ENCODE results near the gene DKK3. TPM values are rescaled to one million over a fixed set of nuclear protein-coding genes. Genes with fewer than 3 reads are reported as not detected.

Gene DKK3
- total and polyA plus RNA-seq, 2 of the 13 experiments (the other 11 are each of a cell fraction or from before 2014, with no cell fraction given) = 0.09 to 0.67 TPM

DNA sequence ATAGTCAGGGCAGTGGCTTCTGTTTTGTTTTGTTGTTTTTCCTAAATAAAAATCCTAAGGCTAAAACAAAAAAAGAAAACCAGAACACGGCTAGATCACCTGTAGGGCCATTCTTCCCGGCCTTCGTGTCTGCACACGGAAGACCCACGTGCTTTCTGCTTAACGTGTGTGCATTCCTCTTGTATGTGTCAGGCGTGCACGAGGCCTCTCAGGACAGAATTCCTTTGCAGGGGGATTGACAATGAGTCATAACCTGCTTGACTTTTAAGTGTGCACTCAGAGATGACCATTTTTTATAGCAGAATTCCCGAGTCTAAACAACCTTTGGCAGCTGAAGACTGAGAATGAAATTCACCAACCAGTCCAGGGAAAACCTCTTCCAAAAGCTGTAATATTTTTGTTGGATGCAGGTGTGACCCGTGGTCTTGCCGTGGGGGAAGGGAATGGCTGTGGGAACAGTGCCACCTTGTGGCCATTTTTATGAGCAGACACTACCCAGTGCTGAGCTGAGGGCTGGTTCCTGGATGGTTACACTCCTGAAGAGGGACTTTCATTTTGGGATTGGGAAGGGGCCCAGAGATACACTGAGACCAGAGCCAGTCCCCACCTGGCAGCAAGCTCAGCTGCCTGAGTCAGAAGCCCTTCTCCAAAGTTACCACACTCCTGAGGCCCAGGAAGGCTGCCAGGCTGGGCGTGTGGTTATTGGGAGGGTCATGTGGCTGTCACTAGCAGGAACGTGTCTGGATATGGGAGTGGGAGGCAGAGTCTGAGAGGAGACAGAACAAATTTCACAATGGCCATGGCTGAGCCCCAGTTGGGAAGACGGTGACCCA, 35.7 kb upstream of the DKK3 start:
- no TSS peak for BruUV-seq (replicated peaks)
- Histone ChIP-seq H3K4me2 (ENCODE audit: low read depth, low read length) (peak overlapping the region; percentile 65), H3K79me2 (ENCODE audit: insufficient read depth, low read length) (no peaks in the 10 kb centered on the region), H3K9ac (ENCODE audit: insufficient read depth, low read depth, low read length) (no peak overlapping the region), H3K4me3 (replicated peaks in 1 of 3; ENCODE audit: insufficient read depth in 1 of 3, low read depth in 2 of 3, low read length in 3 of 3) (peak overlapping the region in 1 of 3 experiments; percentile 50; a peak in 2 of 6 replicates), H3K27ac (ENCODE audit: extremely low read length, insufficient read depth, low read length) (no peak overlapping the region), H4K20me1 (ENCODE audit: insufficient read depth, low read length) (no peaks in the 10 kb centered on the region), H3K27me3 (ENCODE audit: control insufficient read depth in 1 of 2, insufficient read depth in 2 of 2, low read length in 2 of 2) (no peaks in the 10 kb centered on the region; a peak in 1 of 5 replicates), H3K9me3 (ENCODE audit: low read length) (no peaks in the 10 kb centered on the region), H2AFZ (ENCODE audit: low read length) (no peak overlapping the region), H3K36me3 (replicated peaks in 1 of 2; ENCODE audit: control insufficient read depth in 1 of 2, insufficient read depth in 2 of 2, low read length in 2 of 2) (no peaks in the 10 kb centered on the region), H3K4me1 (ENCODE audit: insufficient read depth, low read length) (peaks cover 26% of the 10 kb centered on the region)
- in situ Hi-C loops (cut with HindIII; ENCODE audit: extremely low pct_ligation_motif_present, low pct_unique_long_range_greater_than_20kb) = loop anchor here (10.0 kb wide), 1 partner anchor 249 kb away; no protein-coding TSS in a partner anchor
- FAIRE-seq (peak; percentile 86), DNase-seq (ENCODE audit: low spot score) (peak; percentile 87), ATAC-seq (peak; percentile 89)
- 6% methylated on average over 13 of the region's 14 CpGs for WGBS (ENCODE audit: low lambda C conversion rate)
- ChIA-PET CTCF (ENCODE audit: low intra/inter-chr PET ratio, low total read pairs) (interaction anchor here (1.2 to 2.0 kb wide), 3 partner anchors 56 to 192 kb away, joined by 4 to 23 read pairs (median 8); no protein-coding TSS in a partner anchor), POLR2A (no interaction called here)
- intact Hi-C loops (cut with micrococcal nuclease; ENCODE audit: unreplicated experiment) = loop anchor here (1.0 to 2.0 kb wide), 4 partner anchors 51 to 255 kb away; no protein-coding TSS in a partner anchor
- TF ChIP-seq ZNF354B (CRISPR knock-in tag; IDR thresholded peaks at IDR 0.05) (no peak), GATAD2A (CRISPR knock-in tag; IDR thresholded peaks at IDR 0.05) (peak; percentile 87), RARA (CRISPR knock-in tag; IDR thresholded peaks at IDR 0.05) (peak; percentile 67), RXRB (CRISPR knock-in tag; IDR thresholded peaks at IDR 0.05; ENCODE audit: borderline replicate concordance) (0 out of 2 replicates have a peak, but pooled peaks have one; percentile 40), SNRNP70 (IDR thresholded peaks at IDR 0.05; ENCODE audit: low read depth, low read length) (no peak), NRL (CRISPR knock-in tag; IDR thresholded peaks at IDR 0.05; ENCODE audit: borderline replicate concordance) (no peak), NKX3-1 (CRISPR knock-in tag; IDR thresholded peaks at IDR 0.05) (no peak; the same call in 1 of the 2 replicates), ERF (CRISPR knock-in tag; IDR thresholded peaks at IDR 0.05) (peak; percentile 76; the same call in 1 of the 2 replicates), FOXA3 (CRISPR knock-in tag; IDR thresholded peaks at IDR 0.05) (peak; percentile 62; the same call in 1 of the 2 replicates), ZNF274 (CRISPR knock-in tag; IDR thresholded peaks at IDR 0.05) (no peak)
- TF ChIP-seq, protein P1, sequence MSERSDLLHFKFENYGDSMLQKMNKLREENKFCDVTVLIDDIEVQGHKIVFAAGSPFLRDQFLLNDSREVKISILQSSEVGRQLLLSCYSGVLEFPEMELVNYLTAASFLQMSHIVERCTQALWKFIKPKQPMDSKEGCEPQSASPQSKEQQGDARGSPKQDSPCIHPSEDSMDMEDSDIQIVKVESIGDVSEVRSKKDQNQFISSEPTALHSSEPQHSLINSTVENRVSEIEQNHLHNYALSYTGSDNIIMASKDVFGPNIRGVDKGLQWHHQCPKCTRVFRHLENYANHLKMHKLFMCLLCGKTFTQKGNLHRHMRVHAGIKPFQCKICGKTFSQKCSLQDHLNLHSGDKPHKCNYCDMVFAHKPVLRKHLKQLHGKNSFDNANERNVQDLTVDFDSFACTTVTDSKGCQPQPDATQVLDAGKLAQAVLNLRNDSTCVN (CRISPR knock-in tag; IDR thresholded peaks at IDR 0.05; ENCODE audit: borderline replicate concordance) = peak; percentile 68; the same call in 1 of the 2 replicates
- TF ChIP-seq, protein P2, sequence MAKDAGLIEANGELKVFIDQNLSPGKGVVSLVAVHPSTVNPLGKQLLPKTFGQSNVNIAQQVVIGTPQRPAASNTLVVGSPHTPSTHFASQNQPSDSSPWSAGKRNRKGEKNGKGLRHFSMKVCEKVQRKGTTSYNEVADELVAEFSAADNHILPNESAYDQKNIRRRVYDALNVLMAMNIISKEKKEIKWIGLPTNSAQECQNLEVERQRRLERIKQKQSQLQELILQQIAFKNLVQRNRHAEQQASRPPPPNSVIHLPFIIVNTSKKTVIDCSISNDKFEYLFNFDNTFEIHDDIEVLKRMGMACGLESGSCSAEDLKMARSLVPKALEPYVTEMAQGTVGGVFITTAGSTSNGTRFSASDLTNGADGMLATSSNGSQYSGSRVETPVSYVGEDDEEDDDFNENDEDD (CRISPR knock-in tag; IDR thresholded peaks at IDR 0.05; ENCODE audit: borderline replicate concordance) = peak; percentile 83; the same call in 1 of the 2 replicates
- TF ChIP-seq, protein P3, sequence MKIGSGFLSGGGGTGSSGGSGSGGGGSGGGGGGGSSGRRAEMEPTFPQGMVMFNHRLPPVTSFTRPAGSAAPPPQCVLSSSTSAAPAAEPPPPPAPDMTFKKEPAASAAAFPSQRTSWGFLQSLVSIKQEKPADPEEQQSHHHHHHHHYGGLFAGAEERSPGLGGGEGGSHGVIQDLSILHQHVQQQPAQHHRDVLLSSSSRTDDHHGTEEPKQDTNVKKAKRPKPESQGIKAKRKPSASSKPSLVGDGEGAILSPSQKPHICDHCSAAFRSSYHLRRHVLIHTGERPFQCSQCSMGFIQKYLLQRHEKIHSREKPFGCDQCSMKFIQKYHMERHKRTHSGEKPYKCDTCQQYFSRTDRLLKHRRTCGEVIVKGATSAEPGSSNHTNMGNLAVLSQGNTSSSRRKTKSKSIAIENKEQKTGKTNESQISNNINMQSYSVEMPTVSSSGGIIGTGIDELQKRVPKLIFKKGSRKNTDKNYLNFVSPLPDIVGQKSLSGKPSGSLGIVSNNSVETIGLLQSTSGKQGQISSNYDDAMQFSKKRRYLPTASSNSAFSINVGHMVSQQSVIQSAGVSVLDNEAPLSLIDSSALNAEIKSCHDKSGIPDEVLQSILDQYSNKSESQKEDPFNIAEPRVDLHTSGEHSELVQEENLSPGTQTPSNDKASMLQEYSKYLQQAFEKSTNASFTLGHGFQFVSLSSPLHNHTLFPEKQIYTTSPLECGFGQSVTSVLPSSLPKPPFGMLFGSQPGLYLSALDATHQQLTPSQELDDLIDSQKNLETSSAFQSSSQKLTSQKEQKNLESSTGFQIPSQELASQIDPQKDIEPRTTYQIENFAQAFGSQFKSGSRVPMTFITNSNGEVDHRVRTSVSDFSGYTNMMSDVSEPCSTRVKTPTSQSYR (CRISPR knock-in tag; IDR thresholded peaks at IDR 0.05; ENCODE audit: borderline replicate concordance) = peak; percentile 89
- TF ChIP-seq, protein P4, sequence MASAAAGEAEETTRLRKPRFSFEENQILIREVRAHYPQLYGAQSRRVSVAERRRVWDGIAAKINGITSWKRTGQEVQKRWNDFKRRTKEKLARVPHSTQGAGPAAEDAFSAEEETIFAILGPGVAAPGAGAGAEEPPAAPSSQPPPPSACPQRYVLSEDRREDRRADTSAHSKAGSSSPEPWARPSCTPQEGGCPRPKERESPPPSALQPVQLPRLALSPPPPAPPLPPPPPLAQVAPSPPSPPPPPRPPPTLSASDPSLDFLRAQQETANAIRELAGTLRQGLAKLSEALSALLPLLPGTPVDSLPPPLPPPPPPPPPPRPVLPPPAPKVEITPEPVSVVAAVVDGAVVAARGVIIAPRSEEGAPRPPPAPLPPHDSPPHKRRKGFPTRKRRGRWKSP (CRISPR knock-in tag; IDR thresholded peaks at IDR 0.05) = peak; percentile 74; the same call in 1 of the 2 replicates

Data from HepG2 (cell line).